NCI-H1694 treated with DMSO at 0.1 percent for 48 hours (cell line): ENCODE results near the gene UCK2.

Experiments
- DNase-seq: peaks from one replicate; lab custom pipeline; 2025; lab: John Stamatoyannopoulos, UW

The UCK2 gene

GRCh38 chr1:165834881-165835280, 7.5 kb downstream of the UCK2 start:
- DNase-seq, result no peak

GRCh38 chr1:165836664-165837482, 9.5 kb downstream of the UCK2 start:
- DNase-seq, result no peak

GRCh38 chr1:165837838-165838364, 10.5 kb downstream of the UCK2 start:
- DNase-seq, result no peak

GRCh38 chr1:165840423-165840822, 13.0 kb downstream of the UCK2 start:
- DNase-seq, result no peak

- no peak for DNase-seq
Measured at GRCh38 chr1:165841582-165842017, 14.2 kb downstream of the UCK2 start.

- DNase-seq, result peak; percentile 39
Measured at GRCh38 chr1:165842023-165842670, 14.7 kb downstream of the UCK2 start.

GRCh38 chr1:165842671-165843129, 15.3 kb downstream of the UCK2 start:
- no peak for DNase-seq

- DNase-seq, result no peak
Measured at GRCh38 chr1:165843304-165843703, 15.9 kb downstream of the UCK2 start.

GRCh38 chr1:165844114-165844798, 16.8 kb downstream of the UCK2 start:
- no peak for DNase-seq

GRCh38 chr1:165844933-165845332, 17.5 kb downstream of the UCK2 start:
- no peak for DNase-seq

- DNase-seq, result no peak
Measured at GRCh38 chr1:165845569-165845968, 18.2 kb downstream of the UCK2 start.

GRCh38 chr1:165845992-165846748, 18.8 kb downstream of the UCK2 start:
- DNase-seq, result no peak

GRCh38 chr1:165847486-165847885, 20.1 kb downstream of the UCK2 start:
- DNase-seq, result no peak

- DNase-seq, result no peak
Measured at GRCh38 chr1:165849353-165850133, 22.1 kb downstream of the UCK2 start.

GRCh38 chr1:165851034-165851658, 23.7 kb downstream of the UCK2 start:
- no peak for DNase-seq

GRCh38 chr1:165852871-165853270, 25.5 kb downstream of the UCK2 start:
- no peak for DNase-seq

GRCh38 chr1:165853528-165854075, 26.2 kb downstream of the UCK2 start:
- no peak for DNase-seq

GRCh38 chr1:165854101-165854845, 26.9 kb downstream of the UCK2 start:
- no peak for DNase-seq
